WTC11 (cell line): ENCODE results near the gene ESRRA.

Source experiments
- FOXK1 ChIP-seq: sonication (generic); formaldehyde crosslinking; IDR thresholded peaks from 2 replicates; pipeline ENCODE4 v1.8.0; 2022; ENCODE audit warnings: mild to moderate bottlenecking, moderate library complexity, missing genetic modification reagents
- KAT7 ChIP-seq: sonication (generic); formaldehyde crosslinking; IDR thresholded peaks from 2 replicates; pipeline ENCODE4 v1.8.1; 2023; ENCODE audit warnings: missing genetic modification reagents, mild to moderate bottlenecking, borderline replicate concordance
- MXD4 ChIP-seq: fragments of 250-450 bp; sonication (Bioruptor Pico); IDR thresholded peaks from 2 replicates; pipeline ENCODE4 v1.8.0; 2021; ENCODE audit warnings: mild to moderate bottlenecking, moderate library complexity, borderline replicate concordance
- MYBL2 ChIP-seq: sonication (generic); formaldehyde crosslinking; IDR thresholded peaks from 2 replicates; pipeline ENCODE4 v1.8.1; 2023; ENCODE audit warnings: mild to moderate bottlenecking, moderate library complexity, missing genetic modification reagents
- NR3C1 ChIP-seq: sonication (generic); formaldehyde crosslinking; conservative IDR thresholded peaks from 2 replicates; pipeline ENCODE4 v1.8.1; 2023; ENCODE audit warnings: low read depth, mild to moderate bottlenecking, missing genetic modification reagents
- SP1 ChIP-seq: sonication (generic); formaldehyde crosslinking; conservative IDR thresholded peaks from 2 replicates; pipeline ENCODE4 v1.8.1; 2022; ENCODE audit warnings: missing genetic modification reagents
- TF ChIP-seq, protein P1 (sequence below): fragments of 200-600 bp; IDR thresholded peaks from 2 replicates; pipeline ENCODE4 v1.8.0; 2022; ENCODE audit warnings: antibody characterized with exemption
- TF ChIP-seq, protein P2 (sequence below): sonication (generic); formaldehyde crosslinking; conservative IDR thresholded peaks from 2 replicates; pipeline ENCODE4 v1.8.1; 2022; ENCODE audit warnings: mild to moderate bottlenecking, missing genetic modification reagents

DNA sequence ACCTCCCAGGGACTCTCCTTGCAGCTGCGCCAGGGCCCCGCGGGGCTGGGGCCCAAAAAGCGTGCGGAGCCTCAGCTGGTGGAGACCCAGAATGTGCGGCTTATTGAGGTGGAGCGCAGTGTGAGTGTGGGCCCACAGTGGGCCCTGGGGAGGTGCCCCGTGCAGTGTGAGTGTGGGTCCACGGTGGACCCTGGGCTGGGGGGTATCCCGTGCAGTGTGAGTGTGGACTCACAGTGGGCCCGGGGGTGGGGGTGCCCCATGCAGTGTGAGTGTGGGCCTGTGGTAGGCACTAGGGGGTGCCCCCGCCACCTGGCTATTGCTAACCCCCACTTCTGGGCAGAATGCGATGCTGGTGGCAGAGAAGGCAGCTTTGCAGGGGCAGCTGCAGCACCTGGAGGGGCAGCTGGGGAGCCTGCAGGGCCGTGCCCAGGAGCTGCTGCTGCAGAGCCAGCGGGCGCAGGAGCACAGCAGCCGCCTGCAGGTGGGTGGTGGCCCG, 45.9 kb downstream of the ESRRA start:
- TF ChIP-seq, protein P1, sequence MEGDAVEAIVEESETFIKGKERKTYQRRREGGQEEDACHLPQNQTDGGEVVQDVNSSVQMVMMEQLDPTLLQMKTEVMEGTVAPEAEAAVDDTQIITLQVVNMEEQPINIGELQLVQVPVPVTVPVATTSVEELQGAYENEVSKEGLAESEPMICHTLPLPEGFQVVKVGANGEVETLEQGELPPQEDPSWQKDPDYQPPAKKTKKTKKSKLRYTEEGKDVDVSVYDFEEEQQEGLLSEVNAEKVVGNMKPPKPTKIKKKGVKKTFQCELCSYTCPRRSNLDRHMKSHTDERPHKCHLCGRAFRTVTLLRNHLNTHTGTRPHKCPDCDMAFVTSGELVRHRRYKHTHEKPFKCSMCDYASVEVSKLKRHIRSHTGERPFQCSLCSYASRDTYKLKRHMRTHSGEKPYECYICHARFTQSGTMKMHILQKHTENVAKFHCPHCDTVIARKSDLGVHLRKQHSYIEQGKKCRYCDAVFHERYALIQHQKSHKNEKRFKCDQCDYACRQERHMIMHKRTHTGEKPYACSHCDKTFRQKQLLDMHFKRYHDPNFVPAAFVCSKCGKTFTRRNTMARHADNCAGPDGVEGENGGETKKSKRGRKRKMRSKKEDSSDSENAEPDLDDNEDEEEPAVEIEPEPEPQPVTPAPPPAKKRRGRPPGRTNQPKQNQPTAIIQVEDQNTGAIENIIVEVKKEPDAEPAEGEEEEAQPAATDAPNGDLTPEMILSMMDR = no peak
- no peak for TF ChIP-seq NR3C1 (CRISPR knock-in tag)
- TF ChIP-seq FOXK1 = no peak
- TF ChIP-seq, protein P2, sequence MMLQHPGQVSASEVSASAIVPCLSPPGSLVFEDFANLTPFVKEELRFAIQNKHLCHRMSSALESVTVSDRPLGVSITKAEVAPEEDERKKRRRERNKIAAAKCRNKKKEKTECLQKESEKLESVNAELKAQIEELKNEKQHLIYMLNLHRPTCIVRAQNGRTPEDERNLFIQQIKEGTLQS (CRISPR knock-in tag) = no peak
- TF ChIP-seq SP1 (CRISPR knock-in tag) = no peak
- no peak for TF ChIP-seq MYBL2 (CRISPR knock-in tag)
- TF ChIP-seq KAT7 = no peak
- no peak for TF ChIP-seq MXD4 (CRISPR knock-in tag)
